IMR-90 (cell line): ENCODE measurements around the gene CD276. TPM values are rescaled to one million over a fixed set of nuclear protein-coding genes. Genes with fewer than 3 reads are reported as not detected.

Source experiments
- ATAC-seq: fragments of 200-7000 bp; cut with Tn5 transposase; 2 replicates; pipeline ENCODE4 v1.9.1; 2020; ENCODE audit warnings: low read depth, mild to moderate bottlenecking, moderate library complexity
- BruUV-seq: library from RNA; stranded (reverse); fragments of 400-500 nt; replicated peaks from 2 replicates; lab custom pipeline; 2021; lab: Mats Ljungman, UMichigan
- CTCF ChIA-PET: fragments of 300-600 bp; formaldehyde crosslinking; extraction: SDS; loops from one replicate; lab custom pipeline; 2021; ENCODE audit warnings: antibody characterized with exemption; lab: Yijun Ruan, JAX
- POLR2A ChIA-PET: fragments of 300-600 bp; sonication (Branson Sonifier 250); formaldehyde crosslinking; loops from one replicate; lab custom pipeline; 2022; ENCODE audit warnings: antibody characterized with exemption; ENCODE audit not compliant: unreplicated experiment; lab: Charles Lee
- DNase-seq: peaks from one replicate; pipeline ENCODE4 v3.0.0; 2013
- H2AFZ ChIP-seq: replicated peaks from 2 replicates; pipeline ENCODE3; 2013; ENCODE audit warnings: low read length, mild to moderate bottlenecking; ENCODE audit not compliant: poor library complexity
- H2AK5ac ChIP-seq: 2 replicates; pipeline ENCODE4 v1.6.1; 2013; ENCODE audit warnings: low read depth, low read length, inconsistent platforms
- H2AK9ac ChIP-seq: replicated peaks from 2 replicates; pipeline ENCODE3; 2013; ENCODE audit warnings: mild to moderate bottlenecking, low read depth, low read length, moderate library complexity; ENCODE audit not compliant: poor library complexity
- H2BK120ac ChIP-seq: 2 replicates; pipeline ENCODE4 v1.6.1; 2013; ENCODE audit warnings: low read depth, low read length, inconsistent platforms
- H2BK15ac ChIP-seq: 3 replicates; pipeline ENCODE4 v1.6.1; 2013; ENCODE audit warnings: low read depth, low read length, inconsistent platforms
- H2BK20ac ChIP-seq: 2 replicates; pipeline ENCODE4 v1.6.1; 2013; ENCODE audit warnings: low read depth, mild to moderate bottlenecking, inconsistent platforms, low read length, moderate library complexity
- H2BK5ac ChIP-seq: 2 replicates; pipeline ENCODE4 v1.6.1; 2013; ENCODE audit warnings: mild to moderate bottlenecking, low read depth, low read length, inconsistent platforms; ENCODE audit not compliant: poor library complexity, severe bottlenecking
- H3K14ac ChIP-seq: replicated peaks from 2 replicates; pipeline ENCODE4 v1.6.1; 2013; ENCODE audit warnings: low read depth, low read length, inconsistent platforms
- H3K18ac ChIP-seq: 2 replicates; pipeline ENCODE4 v1.6.1; 2013; ENCODE audit warnings: low read depth, low read length, control low read depth
- H3K23ac ChIP-seq: 2 replicates; pipeline ENCODE4 v1.6.1; 2013; ENCODE audit warnings: low read depth, low read length, inconsistent platforms
- H3K27ac ChIP-seq: 2 replicates; pipeline ENCODE4 v1.5.1; 2013; ENCODE audit warnings: mild to moderate bottlenecking, control low read depth, low read length; ENCODE audit not compliant: insufficient read depth
- H3K27me3 ChIP-seq: 2 replicates; pipeline ENCODE4 v1.6.1; 2013; ENCODE audit warnings: low read length; ENCODE audit not compliant: control insufficient read depth, insufficient read depth
- H3K36me3 ChIP-seq: 2 replicates; pipeline ENCODE4 v1.6.1; 2013; ENCODE audit warnings: low read length, mixed read lengths; ENCODE audit not compliant: control insufficient read depth, insufficient read depth
- H3K4ac ChIP-seq: 2 replicates; pipeline ENCODE4 v1.6.1; 2013; ENCODE audit warnings: low read depth, low read length, inconsistent platforms
- H3K4me1 ChIP-seq: 2 replicates; pipeline ENCODE4 v1.6.1; 2013; ENCODE audit warnings: low read length, mixed read lengths; ENCODE audit not compliant: control insufficient read depth, insufficient read depth
- H3K4me2 ChIP-seq: 2 replicates; pipeline ENCODE4 v1.6.1; 2013; ENCODE audit warnings: low read depth, mild to moderate bottlenecking, control low read depth, low read length, moderate library complexity
- H3K4me3 ChIP-seq: 2 replicates; pipeline ENCODE4 v1.5.1; 2013; ENCODE audit warnings: low read depth, mild to moderate bottlenecking, control low read depth, low read length, moderate library complexity; ENCODE audit not compliant: insufficient read depth
- H3K56ac ChIP-seq: 2 replicates; pipeline ENCODE4 v1.6.1; 2013; ENCODE audit warnings: low read length, inconsistent platforms; ENCODE audit not compliant: insufficient read depth; ENCODE audit errors: extremely low read depth
- H3K79me1 ChIP-seq, 2 experiments: 2 replicates each; pipeline ENCODE4 v1.6.1; 2013; ENCODE audit warnings: low read length in 2 of 2, inconsistent platforms in 1 of 2, low read depth in 1 of 2
- H3K9ac ChIP-seq: 2 replicates; pipeline ENCODE4 v1.6.1; 2013; ENCODE audit warnings: low read depth, low read length, control low read depth
- H3K9me1 ChIP-seq: 2 replicates; pipeline ENCODE4 v1.6.1; 2013; ENCODE audit warnings: low read length, inconsistent platforms; ENCODE audit not compliant: insufficient read depth
- H3K9me3 ChIP-seq: 2 replicates; pipeline ENCODE4 v1.6.1; 2013; ENCODE audit warnings: low read length; ENCODE audit not compliant: control insufficient read depth, insufficient read depth
- H4K20me1 ChIP-seq: 2 replicates; pipeline ENCODE4 v1.6.1; 2013; ENCODE audit warnings: low read length, inconsistent platforms; ENCODE audit not compliant: insufficient read depth
- H4K5ac ChIP-seq: 2 replicates; pipeline ENCODE4 v1.6.1; 2013; ENCODE audit warnings: mild to moderate bottlenecking, low read depth, low read length, control low read depth
- H4K8ac ChIP-seq, 2 experiments: 2 replicates each; pipeline ENCODE4 v1.6.1; 2013; ENCODE audit warnings: low read depth in 2 of 2, low read length in 2 of 2, control low read depth in 1 of 2, inconsistent platforms in 1 of 2
- H4K91ac ChIP-seq: 2 replicates; pipeline ENCODE4 v1.6.1; 2013; ENCODE audit warnings: low read depth, low read length, inconsistent platforms; ENCODE audit not compliant: insufficient read depth
- BHLHE40 ChIP-seq: fragments of 150-350 bp; IDR thresholded peaks from 2 replicates; pipeline ENCODE4 v1.6.1; 2016; ENCODE audit warnings: mild to moderate bottlenecking, low read depth, low read length
- CEBPB ChIP-seq: IDR thresholded peaks from 2 replicates; pipeline ENCODE4 v1.6.1; 2012; ENCODE audit warnings: low read depth, low read length, improper control_type of control experiment
- CHD1 ChIP-seq: IDR thresholded peaks from 2 replicates; pipeline ENCODE4 v1.6.1; 2012; ENCODE audit warnings: low read depth, low read length, improper control_type of control experiment
- NFE2L2 ChIP-seq: fragments of 150-350 bp; IDR thresholded peaks from 2 replicates; pipeline ENCODE4 v1.6.1; 2016; ENCODE audit warnings: low read depth, mild to moderate bottlenecking, low read length
- POLR2A ChIP-seq: IDR thresholded peaks from 2 replicates; pipeline ENCODE4 v1.6.1; 2012; ENCODE audit warnings: mild to moderate bottlenecking, low read depth, low read length
- RAD21 ChIP-seq: IDR thresholded peaks from 2 replicates; pipeline ENCODE4 v1.6.1; 2012; ENCODE audit warnings: low read length, improper control_type of control experiment
- SMC3 ChIP-seq: fragments of 150-350 bp; IDR thresholded peaks from 2 replicates; pipeline ENCODE4 v1.6.1; 2016; ENCODE audit warnings: low read depth, mild to moderate bottlenecking, antibody characterized with exemption, low read length, moderate library complexity
- WGBS, 2 experiments: methylation state at CpG; one replicate each; pipeline versions ENCODE4 v1.1.5 to v1.1.7; 2013; ENCODE audit warnings: missing lambda C conversion rate in 2 of 2; ENCODE audit not compliant: insufficient read length in 1 of 2; ENCODE audit errors: extremely low coverage in 2 of 2; 5-methylcytosine and 5-hydroxymethylcytosine counted together
- dilution Hi-C: fragments of 300-500 bp; cut with HindIII; formaldehyde crosslinking; loops from one replicate; pipeline ENCODE4 v1.14.3; 2018; ENCODE audit warnings: low sequenced_read_pairs; ENCODE audit not compliant: unreplicated experiment
- in situ Hi-C: fragments of 300-500 bp; cut with MboI; formaldehyde crosslinking; loops from 3 replicates; pipeline ENCODE4 v1.14.3; 2019; ENCODE audit warnings: low sequenced_read_pairs, inconsistent platforms, mixed read lengths
- intact Hi-C: fragments of 100-400 bp; cut with micrococcal nuclease; formaldehyde crosslinking; loops from 2 replicates; pipeline ENCODE4 v1.10.0; 2022
- polyA plus RNA-seq, 3 experiments: library from polyadenylated mRNA; depleted of rRNA; stranded (reverse); fragments of >200 nt; gene quantifications; 2 replicates each; pipeline ENCODE4 v1.2.3, GENCODE V29; 2012; ENCODE audit warnings: low replicate concordance in 1 of 3
- total RNA-seq: library from RNA; depleted of rRNA; stranded (reverse); fragments of >200 nt; gene quantifications from 2 replicates; pipeline ENCODE4 v1.2.3, GENCODE V29; 2012
- TF ChIP-seq, protein P1 (sequence below): fragments of 150-350 bp; IDR thresholded peaks from 2 replicates; pipeline ENCODE4 v1.6.1; 2016; ENCODE audit warnings: low read depth, mild to moderate bottlenecking, low read length, moderate library complexity, borderline replicate concordance
- TF ChIP-seq, protein P2 (sequence below): conservative IDR thresholded peaks from 2 replicates; pipeline ENCODE4 v1.5.1; 2012; ENCODE audit warnings: mild to moderate bottlenecking, low read depth, low read length, improper control_type of control experiment

The CD276 gene
- total and polyA plus RNA-seq, 2 of the 4 experiments (the other 2 are of a cell fraction) = 30.8 to 149 TPM

DNA sequence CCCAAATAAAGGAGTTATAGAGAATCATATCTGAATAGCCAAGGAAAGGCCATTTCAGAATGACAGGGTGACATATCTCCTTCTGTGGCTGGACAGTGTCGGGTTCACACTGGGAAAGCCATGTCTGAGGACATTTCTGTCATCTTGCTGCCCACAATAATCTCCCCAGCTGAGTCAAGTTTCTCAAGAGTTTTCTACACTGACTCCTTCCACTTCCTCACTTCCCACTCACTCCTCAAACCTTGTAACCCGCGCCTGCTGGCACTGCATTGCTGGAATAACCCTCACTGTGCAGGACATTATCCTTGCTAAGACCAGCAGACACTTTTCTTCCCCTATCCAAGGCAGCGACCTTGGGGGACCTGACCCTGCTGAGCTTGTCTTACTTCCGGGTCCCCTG is 74.3 kb downstream of the CD276 start:
- no peaks in the 10 kb centered on the region for H3K79me1 ChIP-seq
- no peak overlapping the region for H3K4me2 ChIP-seq
- intact Hi-C loops = no loop called here
- no peaks in the 10 kb centered on the region for H3K36me3 ChIP-seq
- H3K14ac ChIP-seq = no peak overlapping the region
- H4K5ac ChIP-seq = no peak overlapping the region
- TF ChIP-seq NFE2L2 (no peak), BHLHE40 (no peak), SMC3 (no peak), CHD1 (no peak), POLR2A (no peak), CEBPB (no peak), RAD21 (no peak)
- TF ChIP-seq, protein P1, sequence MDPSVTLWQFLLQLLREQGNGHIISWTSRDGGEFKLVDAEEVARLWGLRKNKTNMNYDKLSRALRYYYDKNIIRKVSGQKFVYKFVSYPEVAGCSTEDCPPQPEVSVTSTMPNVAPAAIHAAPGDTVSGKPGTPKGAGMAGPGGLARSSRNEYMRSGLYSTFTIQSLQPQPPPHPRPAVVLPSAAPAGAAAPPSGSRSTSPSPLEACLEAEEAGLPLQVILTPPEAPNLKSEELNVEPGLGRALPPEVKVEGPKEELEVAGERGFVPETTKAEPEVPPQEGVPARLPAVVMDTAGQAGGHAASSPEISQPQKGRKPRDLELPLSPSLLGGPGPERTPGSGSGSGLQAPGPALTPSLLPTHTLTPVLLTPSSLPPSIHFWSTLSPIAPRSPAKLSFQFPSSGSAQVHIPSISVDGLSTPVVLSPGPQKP = no peak
- TF ChIP-seq, protein P2, sequence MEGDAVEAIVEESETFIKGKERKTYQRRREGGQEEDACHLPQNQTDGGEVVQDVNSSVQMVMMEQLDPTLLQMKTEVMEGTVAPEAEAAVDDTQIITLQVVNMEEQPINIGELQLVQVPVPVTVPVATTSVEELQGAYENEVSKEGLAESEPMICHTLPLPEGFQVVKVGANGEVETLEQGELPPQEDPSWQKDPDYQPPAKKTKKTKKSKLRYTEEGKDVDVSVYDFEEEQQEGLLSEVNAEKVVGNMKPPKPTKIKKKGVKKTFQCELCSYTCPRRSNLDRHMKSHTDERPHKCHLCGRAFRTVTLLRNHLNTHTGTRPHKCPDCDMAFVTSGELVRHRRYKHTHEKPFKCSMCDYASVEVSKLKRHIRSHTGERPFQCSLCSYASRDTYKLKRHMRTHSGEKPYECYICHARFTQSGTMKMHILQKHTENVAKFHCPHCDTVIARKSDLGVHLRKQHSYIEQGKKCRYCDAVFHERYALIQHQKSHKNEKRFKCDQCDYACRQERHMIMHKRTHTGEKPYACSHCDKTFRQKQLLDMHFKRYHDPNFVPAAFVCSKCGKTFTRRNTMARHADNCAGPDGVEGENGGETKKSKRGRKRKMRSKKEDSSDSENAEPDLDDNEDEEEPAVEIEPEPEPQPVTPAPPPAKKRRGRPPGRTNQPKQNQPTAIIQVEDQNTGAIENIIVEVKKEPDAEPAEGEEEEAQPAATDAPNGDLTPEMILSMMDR = no peak
- H3K9me3 ChIP-seq = peaks cover 5% of the 10 kb centered on the region
- no peak overlapping the region for H2AFZ ChIP-seq
- 48% methylated on average over 3 of the region's 5 CpGs; no CpG with 5 or more reads in 1 of the 2 experiments for WGBS, 2 experiments
- H3K23ac ChIP-seq = no peak overlapping the region
- no peak overlapping the region for H2BK15ac ChIP-seq
- in situ Hi-C loops = no loop called here
- H4K20me1 ChIP-seq = no peaks in the 10 kb centered on the region; the same call in none of the 2 replicates
- no peak overlapping the region for H3K4ac ChIP-seq
- H3K9me1 ChIP-seq = peaks cover 3% of the 10 kb centered on the region; the same call in 1 of the 2 replicates
- no peak overlapping the region for H4K8ac ChIP-seq
- no peak overlapping the region for H3K56ac ChIP-seq
- no peak overlapping the region for H2BK20ac ChIP-seq
- dilution Hi-C loops = no loop called here
- no peak overlapping the region for H3K18ac ChIP-seq
- no peaks in the 10 kb centered on the region for H3K4me1 ChIP-seq
- H2AK9ac ChIP-seq = no peak overlapping the region
- ChIA-PET CTCF (no interaction called here), POLR2A (no interaction called here)
- no peak overlapping the region for H3K4me3 ChIP-seq
- no peak overlapping the region for H2BK120ac ChIP-seq
- no peak overlapping the region for H3K9ac ChIP-seq
- no peak overlapping the region for H2BK5ac ChIP-seq
- BruUV-seq = no TSS peak
- H3K27ac ChIP-seq = no peak overlapping the region
- H4K91ac ChIP-seq = no peak overlapping the region
- no peak overlapping the region for H2AK5ac ChIP-seq
- no peak for ATAC-seq
- no peak for DNase-seq
- peaks cover 77% of the 10 kb centered on the region for H3K27me3 ChIP-seq
